GF-D8 (cell line): Measurements from ENCODE around the gene YKT6.

Experiments
- DNase-seq: peaks from one replicate; lab custom pipeline; 2025; lab: John Stamatoyannopoulos, UW

Gene YKT6

GRCh38 chr7:44258865-44259546, 58.2 kb downstream of the YKT6 start:
- no peak for DNase-seq

GRCh38 chr7:44259547-44260457, 59.0 kb downstream of the YKT6 start:
- no peak for DNase-seq

DNA sequence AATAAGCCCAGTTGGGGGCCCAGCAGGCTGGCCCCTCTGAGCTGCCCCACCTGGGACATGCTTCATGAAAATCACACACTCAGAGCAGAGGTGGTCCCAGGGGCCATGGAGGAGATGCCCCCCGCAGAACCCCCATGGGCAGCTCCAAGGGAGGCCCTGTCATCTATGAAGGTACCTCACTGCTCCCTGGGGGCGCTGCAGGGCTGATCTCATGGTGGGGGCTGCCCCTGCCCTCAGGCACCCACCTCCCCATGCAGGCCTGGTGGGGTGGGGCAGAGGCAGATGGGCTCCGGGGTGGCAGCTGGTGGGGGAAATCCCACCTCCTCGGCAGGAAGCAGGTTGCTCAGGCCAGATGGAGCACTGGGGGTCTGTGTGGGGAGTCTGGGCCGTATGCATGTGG, 60.5 kb downstream of the YKT6 start:
- DNase-seq, result no peak

GRCh38 chr7:44262031-44262430, 61.3 kb downstream of the YKT6 start:
- DNase-seq, result no peak

DNA sequence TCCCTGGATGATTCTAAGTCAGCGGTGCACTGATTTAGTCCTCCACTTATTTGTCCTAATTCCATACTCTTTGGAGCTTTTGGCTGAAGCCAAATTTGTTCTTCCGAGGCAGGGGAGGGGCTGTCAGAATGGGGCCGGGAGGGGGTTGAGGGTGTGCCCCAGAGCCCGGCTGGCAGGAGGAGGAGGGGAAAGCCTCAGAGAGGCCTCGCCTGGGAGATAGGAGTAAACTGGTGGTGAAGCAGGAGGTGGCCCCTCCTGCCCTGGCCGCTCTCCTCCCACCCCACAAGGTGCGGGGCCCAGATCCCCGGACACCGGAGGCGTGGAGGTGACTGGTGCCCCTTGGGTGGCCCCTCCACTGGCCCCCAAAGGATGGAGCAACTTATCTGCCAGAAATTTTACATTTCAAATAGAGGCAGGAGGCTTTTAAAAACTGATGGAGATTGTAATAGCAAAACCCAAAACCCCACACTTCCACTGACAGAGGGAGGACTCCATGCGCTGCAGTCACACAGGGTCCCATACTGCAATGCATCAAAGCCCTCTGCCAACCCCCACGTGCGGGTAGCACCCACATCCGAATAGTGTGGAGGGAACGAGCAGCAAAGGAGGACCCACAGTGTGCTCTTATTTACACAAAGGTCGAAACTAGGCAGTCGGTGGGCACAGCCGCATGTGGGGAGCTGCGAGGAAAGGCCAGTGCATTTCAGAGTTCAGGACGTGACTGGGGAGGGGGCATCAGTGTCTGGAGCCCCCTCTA, 62.7 kb downstream of the YKT6 start:
- no peak for DNase-seq
